NCI-H446 treated with DMSO at 0.1 percent for 48 hours (cell line): ENCODE data around the gene SLC10A3.

Source experiments
- DNase-seq: peaks from one replicate; lab custom pipeline; 2025; lab: John Stamatoyannopoulos, UW

The SLC10A3 gene

DNA sequence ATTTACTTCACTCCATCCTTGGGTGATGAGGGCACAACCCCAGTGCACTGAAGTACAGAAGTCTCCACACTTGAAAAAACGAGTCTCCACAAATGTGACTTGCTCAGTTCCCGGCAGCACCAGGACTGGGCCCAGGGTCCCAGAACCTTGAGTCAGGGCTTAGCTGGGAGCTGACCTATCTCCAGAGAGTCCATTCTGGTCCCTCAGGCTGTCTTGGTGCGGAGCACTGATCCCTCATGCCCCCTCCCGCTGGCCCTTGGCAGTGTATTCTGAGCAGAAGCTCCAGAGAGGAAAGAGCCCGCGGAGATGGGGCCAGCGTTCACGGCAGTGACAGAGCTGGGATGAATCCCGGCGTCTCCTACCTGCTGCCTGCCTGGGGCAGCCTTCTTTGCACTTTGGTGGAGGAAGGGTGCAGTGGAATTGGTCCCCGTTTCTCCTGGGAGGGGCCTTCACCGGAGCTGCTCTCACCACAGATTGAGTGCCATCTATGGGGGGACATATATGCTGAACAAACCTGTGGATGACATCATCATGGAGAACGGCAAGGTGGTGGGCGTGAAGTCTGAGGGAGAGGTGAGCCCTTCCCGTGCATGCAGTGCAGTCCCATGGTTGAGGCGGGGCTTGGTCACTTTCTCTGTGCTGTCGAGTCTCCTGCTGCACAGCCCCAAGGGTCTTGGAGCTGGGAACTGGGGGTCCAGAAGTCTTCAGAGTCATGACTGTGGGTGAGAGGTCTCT, 49.6 kb downstream of the SLC10A3 start:
- DNase-seq = no peak

GRCh38 chrX:154439841-154440240, 50.6 kb downstream of the SLC10A3 start:
- DNase-seq = no peak

- no peak for DNase-seq
These were observed 52.2 kb downstream of the SLC10A3 start for GRCh38 chrX:154437971-154438893.
